Activated CD4-positive, alpha-beta memory T cell treated with anti-CD3 and anti-CD28 coated beads, Interleukin-2, amount 10 ng/mL, durations not matched to agents 7 days and 5 days (primary cell): ENCODE measurements around the gene HK1. TPM values are rescaled to one million over a fixed set of nuclear protein-coding genes. Genes with fewer than 3 reads are reported as not detected.

ENCODE experiments used
- CTCF ChIA-PET: fragments of 350-600 bp; sonication (Branson Sonifier 250); formaldehyde crosslinking; loops from one replicate; lab custom pipeline; 2021; ENCODE audit warnings: antibody characterized with exemption, inconsistent platforms; lab: Charles Lee
- POLR2A ChIA-PET: fragments of 350-600 bp; sonication (Branson Sonifier 250); formaldehyde crosslinking; loops from one replicate; lab custom pipeline; 2021; ENCODE audit warnings: antibody characterized with exemption; lab: Charles Lee
- DNase-seq: peaks from one replicate; pipeline ENCODE4 v3.0.0-alpha.2; 2020
- H3K27ac Mint-ChIP-seq: one replicate; pipeline ENCODE4 v1.8.0; 2021; ENCODE audit warnings: mild to moderate bottlenecking, mixed read lengths
- H3K27me3 Mint-ChIP-seq: one replicate; pipeline ENCODE4 v1.8.0; 2021; ENCODE audit warnings: mixed read lengths
- H3K36me3 Mint-ChIP-seq: one replicate; pipeline ENCODE4 v1.8.0; 2021; ENCODE audit warnings: low read depth, mixed read lengths
- H3K4me1 Mint-ChIP-seq: one replicate; pipeline ENCODE4 v1.8.0; 2021; ENCODE audit warnings: mixed read lengths
- H3K4me3 Mint-ChIP-seq: one replicate; pipeline ENCODE4 v1.8.0; 2021; ENCODE audit warnings: mild to moderate bottlenecking, mixed read lengths
- H3K9me3 Mint-ChIP-seq: one replicate; pipeline ENCODE4 v1.8.0; 2021; ENCODE audit warnings: mixed read lengths
- total RNA-seq, 2 experiments: library from RNA; stranded (reverse); gene quantifications; one replicate each; pipeline ENCODE4 v1.2.3, GENCODE V29; 2021

Gene HK1
- total RNA-seq, 2 experiments from 2014 or later: 142 to 146 TPM

DNA sequence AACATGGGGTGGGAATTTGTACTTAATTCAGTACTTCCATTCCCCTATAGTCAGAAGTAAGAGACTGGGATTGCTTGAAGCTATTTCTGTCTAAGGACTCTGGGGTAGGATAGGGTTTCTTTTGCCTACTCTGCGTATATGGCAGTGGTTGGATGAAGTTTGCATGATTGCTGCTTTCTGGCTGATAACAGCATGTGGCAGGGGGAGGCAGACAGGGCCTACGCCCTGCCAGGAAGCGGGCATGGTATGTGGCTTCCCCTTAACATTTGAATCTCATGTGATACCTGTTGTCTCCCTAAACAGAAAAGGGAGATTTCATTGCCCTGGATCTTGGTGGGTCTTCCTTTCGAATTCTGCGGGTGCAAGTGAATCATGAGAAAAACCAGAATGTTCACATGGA lies 81.3 kb downstream of the HK1 start:
- ChIA-PET CTCF (interaction anchor here (0.8 to 1.4 kb wide), 4 partner anchors 10 to 121 kb away, joined by 3 to 6 read pairs (median 4); no protein-coding TSS in a partner anchor), POLR2A (interaction anchor here (0.6 to 1.4 kb wide), 6 partner anchors 11 to 130 kb away, joined by 3 to 6 read pairs (median 4); no protein-coding TSS in a partner anchor)
- Mint-ChIP-seq H3K9me3 (no peaks in the 10 kb centered on the region), H3K27me3 (no peaks in the 10 kb centered on the region), H3K4me1 (peaks cover 56% of the 10 kb centered on the region), H3K4me3 (peak overlapping the region; percentile 15), H3K36me3 (peaks cover 39% of the 10 kb centered on the region), H3K27ac (peak overlapping the region; percentile 80)
- DNase-seq: peak; percentile 71

DNA sequence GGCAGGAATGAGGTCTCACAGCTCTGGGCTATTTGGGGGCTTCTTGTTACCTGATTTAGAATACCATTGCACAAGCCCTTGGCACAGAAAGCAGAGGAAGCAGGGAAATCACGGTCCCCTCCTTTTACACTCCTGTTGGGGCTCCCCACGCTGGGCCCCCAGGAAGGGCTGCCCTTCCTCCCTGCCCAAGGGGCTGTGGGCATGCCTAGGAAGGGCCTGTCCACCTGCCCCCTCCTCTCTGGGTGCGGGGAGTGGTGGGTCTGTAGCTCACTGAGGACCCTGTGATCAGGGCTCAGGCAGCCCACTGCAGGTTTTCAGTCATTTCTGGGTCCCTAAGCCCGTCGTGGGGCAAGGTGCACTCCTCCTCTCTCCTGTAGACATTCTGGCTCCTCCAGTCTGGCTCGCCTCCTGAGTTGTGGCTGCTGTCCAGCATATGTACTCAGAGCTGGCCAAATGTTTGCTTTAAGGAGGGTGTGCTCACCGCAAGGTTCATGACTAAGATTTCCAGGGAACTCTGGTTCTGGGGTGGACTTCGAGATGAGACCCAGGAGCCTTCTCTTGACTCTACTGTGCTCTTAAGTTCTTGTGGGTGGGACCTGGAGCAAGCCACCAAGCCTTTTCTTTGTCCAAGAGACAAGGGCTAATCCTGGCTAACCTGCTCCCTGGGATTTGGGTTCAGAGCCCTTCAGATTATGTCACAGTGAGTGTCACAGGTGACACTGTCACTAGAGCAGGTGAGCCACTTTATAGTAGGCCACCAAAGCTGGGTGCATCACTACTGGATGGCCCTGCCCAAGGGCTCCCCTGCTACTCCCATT lies 82.4 kb downstream of the HK1 start:
- ChIA-PET POLR2A (interaction anchor here (0.6 to 2.1 kb wide), 2 partner anchors 12 to 41 kb away, joined by 3 to 9 read pairs; no protein-coding TSS in a partner anchor), CTCF (no interaction called here)
- no peaks in the 10 kb centered on the region for H3K27me3 Mint-ChIP-seq
- no peaks in the 10 kb centered on the region for H3K9me3 Mint-ChIP-seq
- H3K4me3 Mint-ChIP-seq: no peak overlapping the region
- peak overlapping the region; percentile 69 for H3K27ac Mint-ChIP-seq
- DNase-seq: no peak
- H3K4me1 Mint-ChIP-seq: peaks cover 62% of the 10 kb centered on the region
- peaks cover 45% of the 10 kb centered on the region for H3K36me3 Mint-ChIP-seq

DNA sequence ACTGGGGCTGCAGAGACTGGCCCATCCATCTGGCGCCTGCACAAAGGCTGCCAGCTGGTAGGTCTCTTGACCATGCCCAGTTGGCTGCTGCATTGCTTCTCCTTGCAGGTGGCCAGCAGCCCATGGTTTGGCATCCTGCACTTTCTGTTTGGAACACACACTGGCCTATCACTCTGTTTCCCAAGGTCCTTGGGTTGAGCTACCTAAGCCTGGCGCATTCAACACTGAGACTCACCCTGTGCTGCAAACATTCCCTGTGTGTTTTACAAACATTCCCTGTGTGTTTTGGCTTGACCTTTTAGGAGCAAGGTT lies 83.0 kb downstream of the HK1 start:
- ChIA-PET POLR2A (interaction anchor here (0.6 to 2.1 kb wide), 2 partner anchors 42 to 135 kb away, joined by 3 to 9 read pairs; no protein-coding TSS in a partner anchor), CTCF (interaction anchor here (1.3 kb wide), 1 partner anchor 154 kb away, joined by 4 read pairs; no protein-coding TSS in a partner anchor)
- Mint-ChIP-seq H3K27ac (peak overlapping the region; percentile 11), H3K36me3 (peaks cover 47% of the 10 kb centered on the region), H3K4me3 (no peak overlapping the region), H3K9me3 (no peaks in the 10 kb centered on the region), H3K4me1 (peaks cover 62% of the 10 kb centered on the region), H3K27me3 (no peaks in the 10 kb centered on the region)
- DNase-seq: no peak

DNA sequence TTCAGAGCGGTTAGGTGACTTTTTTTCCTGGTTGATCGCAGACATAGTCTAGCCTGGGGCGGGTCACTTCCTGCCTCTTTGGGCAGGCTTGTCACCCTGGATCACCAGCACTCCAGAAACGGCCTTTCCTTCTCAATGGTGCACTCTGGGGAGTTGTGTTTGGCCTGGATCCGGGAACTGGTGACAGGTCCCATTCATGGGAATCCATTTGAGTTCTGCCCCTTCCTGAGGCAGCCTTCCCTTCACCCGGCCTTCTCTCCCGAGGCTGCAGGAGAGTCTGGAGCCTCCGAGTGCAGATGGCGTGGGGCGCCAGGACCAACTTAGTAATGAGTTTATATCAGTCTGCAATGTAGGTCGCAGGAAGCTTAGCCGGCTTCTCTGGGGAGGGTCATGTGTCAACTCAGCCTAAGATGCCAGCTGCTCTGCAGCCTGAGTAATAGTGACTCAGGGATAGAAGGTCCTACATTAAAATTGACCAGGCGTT lies 84.2 kb downstream of the HK1 start:
- CTCF ChIA-PET: interaction anchor here (1.3 to 1.4 kb wide), 2 partner anchors 124 to 153 kb away, joined by 4 to 5 read pairs; no protein-coding TSS in a partner anchor
- peaks cover 51% of the 10 kb centered on the region for H3K36me3 Mint-ChIP-seq
- H3K4me1 Mint-ChIP-seq: peaks cover 62% of the 10 kb centered on the region

DNA sequence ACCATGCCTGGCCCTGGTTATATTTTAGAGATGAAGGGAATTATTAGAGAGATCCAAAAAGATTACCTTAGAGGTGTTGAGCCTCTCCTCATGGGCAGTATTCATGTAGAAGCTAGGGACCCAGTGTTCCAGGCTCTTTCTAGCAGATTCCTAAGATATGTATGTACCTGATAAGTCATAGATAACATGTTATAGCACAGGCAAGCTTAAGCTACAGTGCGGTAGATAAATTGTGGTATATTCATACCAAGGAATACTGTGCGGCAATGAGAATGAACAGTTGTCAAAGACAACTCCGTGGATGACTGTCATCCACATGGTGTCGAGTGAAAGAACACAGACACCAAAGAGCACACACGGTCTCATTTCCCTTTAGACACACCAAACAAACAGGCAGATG lies 85.4 kb downstream of the HK1 start:
- Mint-ChIP-seq H3K27ac (peak overlapping the region; percentile 3), H3K4me3 (no peak overlapping the region), H3K36me3 (peaks cover 51% of the 10 kb centered on the region), H3K4me1 (peaks cover 50% of the 10 kb centered on the region), H3K27me3 (no peaks in the 10 kb centered on the region), H3K9me3 (no peaks in the 10 kb centered on the region)
- POLR2A ChIA-PET: interaction anchor here (0.7 to 1.1 kb wide), 3 partner anchors 36 to 46 kb away, joined by 3 to 5 read pairs (median 3); no protein-coding TSS in a partner anchor
- CTCF ChIA-PET: no interaction called here
- DNase-seq: no peak

More for the DNA sequence above, 84.2 kb downstream of the HK1 start:
- DNase-seq: peak; percentile 26
- POLR2A ChIA-PET: interaction anchor here (1.1 to 2.1 kb wide), 3 partner anchors 18 to 43 kb away, joined by 3 to 9 read pairs (median 3); no protein-coding TSS in a partner anchor
- H3K4me3 Mint-ChIP-seq: no peak overlapping the region
- H3K27ac Mint-ChIP-seq: peak overlapping the region; percentile 61
- H3K9me3 Mint-ChIP-seq: no peaks in the 10 kb centered on the region
- H3K27me3 Mint-ChIP-seq: no peaks in the 10 kb centered on the region

DNA sequence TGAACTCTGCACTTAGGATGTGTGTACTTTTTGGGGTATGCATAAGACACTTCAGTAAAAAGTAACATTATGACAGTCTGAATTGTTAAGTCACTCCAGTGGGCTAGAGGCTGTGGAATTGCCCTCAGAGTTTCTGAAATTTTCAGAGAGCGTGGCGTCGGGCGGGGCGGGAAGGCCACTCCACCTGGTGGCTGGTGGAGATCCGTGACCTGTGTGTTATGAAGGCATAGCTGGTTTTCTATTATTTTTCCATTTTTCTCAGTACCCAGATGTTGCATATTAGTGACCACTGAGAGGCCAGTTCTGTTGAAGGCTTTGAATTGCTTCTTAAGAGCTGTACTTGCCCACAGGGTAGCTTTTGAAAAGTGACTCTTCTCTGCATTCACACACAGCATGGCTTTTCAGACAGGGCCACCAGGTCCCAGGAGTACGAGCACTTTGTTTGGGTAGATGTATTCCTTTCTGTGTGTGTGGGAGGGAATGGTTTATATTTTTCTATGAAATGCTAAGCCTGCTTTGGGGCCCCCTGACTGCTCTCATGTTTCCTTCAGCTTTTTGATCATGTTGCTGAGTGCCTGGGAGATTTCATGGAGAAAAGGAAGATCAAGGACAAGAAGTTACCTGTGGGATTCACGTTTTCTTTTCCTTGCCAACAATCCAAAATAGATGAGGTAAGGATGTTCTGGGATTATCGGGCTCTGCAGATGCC lies 86.1 kb downstream of the HK1 start:
- H3K27ac Mint-ChIP-seq: peak overlapping the region; percentile 3
- CTCF ChIA-PET: interaction anchor here (0.7 kb wide), 2 partner anchors 58 to 128 kb away, joined by 3 read pairs; no protein-coding TSS in a partner anchor
- POLR2A ChIA-PET: interaction anchor here (1.1 kb wide), 1 partner anchor 37 kb away, joined by 5 read pairs; no protein-coding TSS in a partner anchor
- no peaks in the 10 kb centered on the region for H3K27me3 Mint-ChIP-seq
- peaks cover 57% of the 10 kb centered on the region for H3K36me3 Mint-ChIP-seq
- H3K4me3 Mint-ChIP-seq: no peak overlapping the region
- no peak for DNase-seq
- peaks cover 44% of the 10 kb centered on the region for H3K4me1 Mint-ChIP-seq
- no peaks in the 10 kb centered on the region for H3K9me3 Mint-ChIP-seq

DNA sequence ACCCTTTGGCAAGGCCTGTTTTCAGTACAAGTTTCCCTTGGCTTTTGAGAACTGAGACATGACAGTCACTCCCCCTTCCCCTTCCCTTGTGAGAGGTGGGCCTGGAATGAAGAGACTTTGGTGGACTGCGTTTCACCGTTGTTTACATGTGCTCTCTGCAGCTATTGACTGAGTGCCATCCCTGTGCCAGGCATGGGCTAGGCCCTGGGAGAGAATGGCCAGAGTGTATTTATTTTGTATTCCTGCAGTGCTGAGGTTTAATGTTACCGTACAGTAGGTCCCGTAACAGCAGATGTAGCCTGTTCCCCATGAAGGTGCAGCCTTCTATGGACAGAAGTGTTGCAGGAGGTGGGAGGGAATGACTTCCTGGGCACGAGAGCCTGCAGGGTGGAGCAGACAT lies 88.4 kb downstream of the HK1 start:
- H3K9me3 Mint-ChIP-seq: no peaks in the 10 kb centered on the region
- CTCF ChIA-PET: no interaction called here
- peaks cover 60% of the 10 kb centered on the region for H3K36me3 Mint-ChIP-seq
- H3K4me1 Mint-ChIP-seq: peaks cover 23% of the 10 kb centered on the region
- POLR2A ChIA-PET: no interaction called here
- no peak overlapping the region for H3K4me3 Mint-ChIP-seq
- peak overlapping the region; percentile 29 for H3K27ac Mint-ChIP-seq
- no peak for DNase-seq
- H3K27me3 Mint-ChIP-seq: no peaks in the 10 kb centered on the region

DNA sequence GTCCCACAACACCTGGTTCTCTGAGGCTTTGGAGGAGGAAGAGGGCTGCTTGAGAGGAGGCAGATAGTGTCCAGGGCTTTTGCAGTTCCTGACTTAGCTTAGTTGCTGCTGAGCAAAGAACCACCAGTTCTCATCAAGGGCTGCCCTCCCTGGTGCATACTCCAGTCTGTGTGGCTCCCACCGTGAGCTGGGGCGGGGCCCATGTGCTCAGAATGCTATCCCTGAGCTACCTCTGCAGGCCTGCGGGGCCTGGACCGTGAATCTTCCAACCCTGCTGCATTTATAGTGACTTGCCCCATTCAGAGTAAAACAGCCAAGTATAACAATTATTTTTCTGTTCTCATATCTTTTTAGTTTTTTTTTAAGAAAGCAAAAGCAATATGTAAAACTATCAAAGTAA lies 89.2 kb downstream of the HK1 start:
- Mint-ChIP-seq H3K36me3 (peaks cover 67% of the 10 kb centered on the region), H3K4me3 (no peak overlapping the region), H3K27me3 (no peaks in the 10 kb centered on the region), H3K4me1 (peaks cover 17% of the 10 kb centered on the region), H3K9me3 (no peaks in the 10 kb centered on the region), H3K27ac (no peak overlapping the region)
- DNase-seq: no peak
- CTCF ChIA-PET: no interaction called here
- POLR2A ChIA-PET: no interaction called here

DNA sequence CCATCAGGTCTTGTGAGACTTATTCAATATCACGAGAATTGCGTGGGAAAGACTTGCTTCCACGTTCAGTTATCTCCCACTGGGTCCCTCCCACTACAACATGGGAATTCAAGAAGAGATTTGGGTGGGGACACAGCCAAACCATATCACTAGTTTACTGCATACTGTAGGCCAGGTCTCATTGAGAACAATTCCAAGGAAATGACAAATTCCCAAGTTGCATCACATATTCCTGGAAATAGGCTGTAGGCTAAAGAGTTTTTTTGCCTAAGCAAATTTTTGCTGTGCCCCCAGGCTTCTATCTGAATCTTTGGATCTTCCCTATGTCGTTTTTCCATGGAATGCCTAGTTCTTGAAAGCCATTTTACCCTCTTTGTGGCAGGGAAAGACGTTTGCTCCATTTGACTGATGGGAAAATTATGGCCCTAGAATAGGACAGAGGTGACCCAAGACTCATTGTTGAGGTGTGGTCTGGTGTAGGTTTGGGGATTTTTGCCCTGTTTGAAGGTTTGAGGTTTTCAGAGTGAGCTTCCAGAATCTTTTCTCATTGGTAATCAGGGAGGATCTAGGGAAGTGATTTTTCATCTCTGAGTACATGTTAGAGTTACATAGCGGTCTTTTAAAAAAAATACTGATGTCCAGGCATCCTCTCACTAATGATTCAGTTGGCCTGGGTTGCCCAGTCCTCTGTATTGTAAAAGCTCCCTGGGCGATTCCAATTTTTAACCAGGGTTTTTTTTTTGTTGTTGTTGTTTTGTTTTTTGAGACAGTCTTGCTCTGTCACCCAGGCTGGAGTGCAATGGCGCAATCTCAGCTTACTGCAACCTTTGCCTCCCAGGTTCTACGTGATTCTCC lies 94.1 kb downstream of the HK1 start:
- ChIA-PET POLR2A (interaction anchor here (1.1 kb wide), 1 partner anchor 55 kb away, joined by 3 read pairs; no protein-coding TSS in a partner anchor), CTCF (no interaction called here)
- H3K27me3 Mint-ChIP-seq: no peaks in the 10 kb centered on the region
- no peak overlapping the region for H3K4me3 Mint-ChIP-seq
- H3K36me3 Mint-ChIP-seq: peaks cover 67% of the 10 kb centered on the region
- no peaks in the 10 kb centered on the region for H3K9me3 Mint-ChIP-seq
- H3K4me1 Mint-ChIP-seq: peaks cover 2% of the 10 kb centered on the region
- no peak overlapping the region for H3K27ac Mint-ChIP-seq
- DNase-seq: no peak

DNA sequence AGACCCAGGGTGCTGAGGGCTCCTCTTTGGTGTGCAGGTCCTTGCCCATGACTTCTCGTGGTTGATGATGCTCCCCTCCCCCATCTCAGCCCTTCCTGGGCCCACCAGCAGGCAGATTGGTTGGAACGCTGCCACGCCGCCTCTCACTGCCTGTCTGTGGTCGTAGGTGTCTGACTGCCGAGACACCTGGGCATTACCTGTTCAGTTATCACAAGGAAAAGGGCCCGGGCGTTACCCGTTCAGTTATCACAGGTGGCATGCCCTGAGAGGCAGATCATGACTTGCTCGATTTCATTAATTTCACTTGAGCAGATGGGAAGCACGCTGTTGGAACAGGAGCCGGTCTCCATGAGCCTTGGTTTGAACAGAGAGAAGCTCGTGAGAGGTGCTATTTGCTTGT lies 95.9 kb downstream of the HK1 start:
- Mint-ChIP-seq H3K4me3 (no peak overlapping the region), H3K9me3 (no peaks in the 10 kb centered on the region), H3K27me3 (no peaks in the 10 kb centered on the region), H3K36me3 (peaks cover 70% of the 10 kb centered on the region), H3K27ac (no peak overlapping the region), H3K4me1 (peaks cover 6% of the 10 kb centered on the region)
- ChIA-PET CTCF (interaction anchor here (1.3 kb wide), 1 partner anchor 19 kb away, joined by 3 read pairs; no protein-coding TSS in a partner anchor), POLR2A (no interaction called here)
- no peak for DNase-seq

DNA sequence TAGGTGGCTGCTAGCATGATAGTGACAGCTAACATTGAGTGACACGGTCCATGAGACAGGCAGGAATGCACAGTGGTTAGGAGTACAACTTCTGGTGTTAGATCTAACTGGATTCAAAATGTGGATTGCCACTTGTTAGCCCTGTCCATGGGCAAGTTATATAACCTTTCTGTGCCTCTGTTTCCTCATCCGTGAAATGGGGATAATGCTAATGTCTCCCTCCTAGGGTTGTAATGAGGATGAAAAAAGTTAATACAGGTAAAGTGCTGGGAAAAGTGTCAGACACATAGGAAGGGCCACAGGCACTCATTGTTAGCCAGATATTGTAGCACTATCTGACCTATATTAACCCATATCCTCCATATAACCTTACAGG lies 96.6 kb downstream of the HK1 start:
- DNase-seq: no peak
- H3K36me3 Mint-ChIP-seq: peaks cover 71% of the 10 kb centered on the region
- H3K27ac Mint-ChIP-seq: no peak overlapping the region
- ChIA-PET POLR2A (no interaction called here), CTCF (interaction anchor here (0.6 to 1.3 kb wide), 2 partner anchors 18 to 272 kb away, joined by 3 read pairs; no protein-coding TSS in a partner anchor)
- no peaks in the 10 kb centered on the region for H3K27me3 Mint-ChIP-seq
- no peaks in the 10 kb centered on the region for H3K9me3 Mint-ChIP-seq
- H3K4me3 Mint-ChIP-seq: no peak overlapping the region
- H3K4me1 Mint-ChIP-seq: peaks cover 6% of the 10 kb centered on the region
